Measurements from ENCODE around the gene HS3ST3A1.

- TF ChIP-seq POLR2A (IDR thresholded peaks at IDR 0.05) (no peak), EP300 (IDR thresholded peaks at IDR 0.05) (no peak)
Measured at GRCh38 chr17:13593757-13594156, 8.0 kb downstream of the HS3ST3A1 start.

All from sigmoid colon (tissue), 4 donors.